SIG-M5 (cell line): ENCODE data around the gene SPATA3.
"Not testable (repeated sequence)": the region's sequence is repeated elsewhere in the genome, so short reads cannot be mapped to it uniquely, and the experiment has no call there.

ENCODE experiments used
- DNase-seq: peaks from one replicate; lab custom pipeline; 2025; lab: John Stamatoyannopoulos, UW

SPATA3 gene

GRCh38 chr2:230995821-230996220, at the start of gene SPATA3:
TSS of gene SPATA3 (plus strand) at chr2:230996121. CDS start at chr2:230996234, 113 bp downstream.
- no peak for DNase-seq

- no peak for DNase-seq
Observed at GRCh38 chr2:230946429-230947234, 49.3 kb upstream of the SPATA3 start.

- no peak for DNase-seq
Observed at GRCh38 chr2:230947235-230947576, 48.7 kb upstream of the SPATA3 start.

- DNase-seq, result no peak
Observed at GRCh38 chr2:230947908-230948365, 48.0 kb upstream of the SPATA3 start.

GRCh38 chr2:230949966-230950873, 45.7 kb upstream of the SPATA3 start:
- DNase-seq, result no peak

- DNase-seq, result no peak
Observed at GRCh38 chr2:230950874-230951339, 45.0 kb upstream of the SPATA3 start.

GRCh38 chr2:230951396-230951795, 44.5 kb upstream of the SPATA3 start:
- DNase-seq, result no peak

- no peak for DNase-seq
Observed at GRCh38 chr2:230952226-230952956, 43.5 kb upstream of the SPATA3 start.

GRCh38 chr2:230953845-230954244, 42.1 kb upstream of the SPATA3 start:
- DNase-seq, result no peak

- no peak for DNase-seq
Observed at GRCh38 chr2:230954746-230955145, 41.2 kb upstream of the SPATA3 start.

- DNase-seq, result no peak
Observed at GRCh38 chr2:230955163-230955737, 40.7 kb upstream of the SPATA3 start.

GRCh38 chr2:230956827-230957755, 38.8 kb upstream of the SPATA3 start:
- no peak for DNase-seq

GRCh38 chr2:230957756-230958391, 38.0 kb upstream of the SPATA3 start:
- DNase-seq, result no peak

GRCh38 chr2:230958820-230959756, 36.8 kb upstream of the SPATA3 start:
- no peak for DNase-seq

GRCh38 chr2:230960026-230960425, 35.9 kb upstream of the SPATA3 start:
- DNase-seq, result no peak

GRCh38 chr2:230961091-230961491, 34.8 kb upstream of the SPATA3 start:
- no peak for DNase-seq

- DNase-seq, result no peak
Observed at GRCh38 chr2:230964136-230964730, 31.7 kb upstream of the SPATA3 start.

GRCh38 chr2:230967113-230967512, 28.8 kb upstream of the SPATA3 start:
- DNase-seq, result no peak

- DNase-seq, result not testable (repeated sequence)
Observed at GRCh38 chr2:230968314-230968713, 27.6 kb upstream of the SPATA3 start.
